NOMO-1 (cell line): ENCODE results near the gene TPBGL.
A peak's percentile ranks its signal among the peaks of the same experiment; 100 is the strongest.

Experiments
- DNase-seq, 2 experiments: peaks; one replicate each; lab custom pipeline; 2025; ENCODE audit not compliant: unreplicated experiment in 2 of 2; lab: John Stamatoyannopoulos, UW

TPBGL gene

GRCh38 chr11:75208446-75208845 lies 32.1 kb upstream of the TPBGL start:
- DNase-seq: no peak

GRCh38 chr11:75212411-75212810 lies 28.2 kb upstream of the TPBGL start:
- no peak for DNase-seq

- peak; percentile 24 to 58 for DNase-seq
These were observed 26.2 kb upstream of the TPBGL start for GRCh38 chr11:75214411-75214821.

- DNase-seq: no peak
These were observed 25.7 kb upstream of the TPBGL start for GRCh38 chr11:75214843-75215242.

GRCh38 chr11:75219869-75220268 lies 20.7 kb upstream of the TPBGL start:
- DNase-seq: no peak

- DNase-seq: no peak
These were observed 16.5 kb upstream of the TPBGL start for GRCh38 chr11:75223954-75224643.

- DNase-seq: no peak
These were observed 14.8 kb upstream of the TPBGL start for GRCh38 chr11:75225794-75226193.

GRCh38 chr11:75229466-75229865 lies 11.1 kb upstream of the TPBGL start:
- no peak for DNase-seq

- no peak for DNase-seq
These were observed 10.0 kb upstream of the TPBGL start for GRCh38 chr11:75230621-75231020.

- DNase-seq: peak in 1 of 2 experiments; percentile 30
These were observed 6.8 kb upstream of the TPBGL start for GRCh38 chr11:75233754-75234172.

GRCh38 chr11:75236062-75236461 lies 4.5 kb upstream of the TPBGL start:
- DNase-seq: no peak

- DNase-seq: no peak
These were observed 3.5 kb upstream of the TPBGL start for GRCh38 chr11:75237050-75237449.

GRCh38 chr11:75238595-75239440 lies 1.8 kb upstream of the TPBGL start:
- no peak for DNase-seq

- DNase-seq: no peak
These were observed 863 bp upstream of the TPBGL start for GRCh38 chr11:75239531-75240290.

GRCh38 chr11:75241036-75241905 lies 697 bp downstream of the TPBGL start:
- peak; percentile 69 to 79 for DNase-seq

GRCh38 chr11:75241906-75242644 lies 1.5 kb downstream of the TPBGL start:
- DNase-seq: no peak

GRCh38 chr11:75242722-75243600 lies 2.4 kb downstream of the TPBGL start:
- DNase-seq: no peak

- DNase-seq: no peak
These were observed 3.7 kb downstream of the TPBGL start for GRCh38 chr11:75244052-75244814.
